SU-DHL-6 (cell line): ENCODE results near the gene EXOC6B.
"Not testable (repeated sequence)": the region's sequence is repeated elsewhere in the genome, so short reads cannot be mapped to it uniquely, and the experiment has no call there.

ENCODE experiments used
- H2AFZ ChIP-seq: fragments of 200-600 bp; sonication (generic); 2 replicates; pipeline ENCODE4 v1.6.1; 2014; ENCODE audit warnings: low read depth, mild to moderate bottlenecking, moderate library complexity, mixed read lengths, antibody characterized with exemption, low read length; ENCODE audit not compliant: severe bottlenecking
- H3F3A ChIP-seq: fragments of 200-600 bp; shearing (Covaris generic); 2 replicates; pipeline ENCODE4 v1.6.0; 2016; ENCODE audit warnings: antibody characterized with exemption, mild to moderate bottlenecking; ENCODE audit not compliant: insufficient read depth
- H3K27ac ChIP-seq: fragments of 200-600 bp; sonication (generic); 2 replicates; pipeline ENCODE4 v1.5.1; 2016; ENCODE audit warnings: low read depth, mild to moderate bottlenecking, low read length, moderate library complexity, mixed read lengths
- H3K27me3 ChIP-seq: fragments of 200-600 bp; sonication (generic), shearing (Covaris generic); 2 replicates; pipeline ENCODE4 v1.6.0; 2014; ENCODE audit warnings: mild to moderate bottlenecking, low read length
- H3K36me3 ChIP-seq: fragments of 200-600 bp; sonication (generic); 2 replicates; pipeline ENCODE4 v1.6.1; 2014; ENCODE audit warnings: mild to moderate bottlenecking, low read length, mixed read lengths
- H3K4me2 ChIP-seq: fragments of 300-600, 200-600 bp; shearing (Covaris generic), sonication (generic); 2 replicates; pipeline ENCODE4 v1.6.0; 2014; ENCODE audit warnings: low read length, low read depth, mild to moderate bottlenecking; ENCODE audit not compliant: poor library complexity, severe bottlenecking
- H3K4me3 ChIP-seq: fragments of 200-600 bp; sonication (generic); 2 replicates; pipeline ENCODE4 v1.5.1; 2014; ENCODE audit warnings: antibody characterized with exemption, low read length, mild to moderate bottlenecking, mixed read lengths; ENCODE audit not compliant: insufficient read depth, poor library complexity, severe bottlenecking
- H3K79me2 ChIP-seq: fragments of 200-600 bp; sonication (generic); 2 replicates; pipeline ENCODE4 v1.6.1; 2014; ENCODE audit warnings: mild to moderate bottlenecking, low read length, moderate library complexity; ENCODE audit not compliant: insufficient read depth
- H3K9ac ChIP-seq: fragments of 200-600 bp; sonication (generic); 2 replicates; pipeline ENCODE4 v1.7.0; 2014; ENCODE audit warnings: mild to moderate bottlenecking, low read length
- H3K9me2 ChIP-seq: fragments of 200-600 bp; sonication (generic); replicated peaks from 2 replicates; pipeline ENCODE4 v1.6.1; 2014; ENCODE audit warnings: low read length; ENCODE audit not compliant: insufficient read depth
- H3K9me3 ChIP-seq: fragments of 200-600 bp; sonication (generic); 2 replicates; pipeline ENCODE4 v1.6.1; 2014; ENCODE audit warnings: low read length, mixed read lengths; ENCODE audit not compliant: insufficient read depth
- H4K20me1 ChIP-seq: fragments of 200-600 bp; sonication (generic); 2 replicates; pipeline ENCODE4 v1.6.1; 2014; ENCODE audit warnings: low read depth, mild to moderate bottlenecking, antibody characterized with exemption, low read length, moderate library complexity, mixed read lengths
- CTCF ChIP-seq: fragments of 200-600 bp; sonication (generic); IDR thresholded peaks from one replicate; pipeline ENCODE4 v1.5.1; 2017; ENCODE audit warnings: antibody characterized with exemption, mild to moderate bottlenecking, low read length, moderate library complexity; ENCODE audit not compliant: insufficient read depth, poor library complexity, severe bottlenecking
- EZH2phosphoT487 ChIP-seq: fragments of 200-600 bp; sonication (generic), shearing (Covaris generic); conservative IDR thresholded peaks from 2 replicates; pipeline ENCODE4 v1.6.1; 2018; ENCODE audit warnings: mild to moderate bottlenecking, antibody characterized with exemption, low read length, moderate library complexity, mixed read lengths

EXOC6B gene

GRCh38 chr2:72665448-72665847 is 160.4 kb downstream of the EXOC6B start:
- no peak overlapping the region for H3K4me3 ChIP-seq
- H2AFZ ChIP-seq, result no peak overlapping the region
- no peaks in the 10 kb centered on the region for H3F3A ChIP-seq
- no peaks in the 10 kb centered on the region for H3K9me3 ChIP-seq
- no peaks in the 10 kb centered on the region for H3K36me3 ChIP-seq
- no peak overlapping the region for H3K27ac ChIP-seq
- no peaks in the 10 kb centered on the region for H3K9me2 ChIP-seq
- no peaks in the 10 kb centered on the region for H3K27me3 ChIP-seq
- H4K20me1 ChIP-seq, result no peaks in the 10 kb centered on the region
- TF ChIP-seq CTCF (no peak), EZH2phosphoT487 (no peak)
- H3K9ac ChIP-seq, result no peak overlapping the region
- no peak overlapping the region for H3K4me2 ChIP-seq
- no peaks in the 10 kb centered on the region for H3K79me2 ChIP-seq

GRCh38 chr2:72661985-72662384 is 163.8 kb downstream of the EXOC6B start:
- Histone ChIP-seq H3K79me2 (no peaks in the 10 kb centered on the region), H3K27ac (no peak overlapping the region), H3K36me3 (no peaks in the 10 kb centered on the region), H3K4me2 (no peak overlapping the region), H3F3A (no peaks in the 10 kb centered on the region), H2AFZ (no peak overlapping the region), H3K9ac (no peak overlapping the region), H3K9me2 (no peaks in the 10 kb centered on the region), H3K9me3 (no peaks in the 10 kb centered on the region), H3K4me3 (no peak overlapping the region), H3K27me3 (no peaks in the 10 kb centered on the region), H4K20me1 (no peaks in the 10 kb centered on the region)
- TF ChIP-seq EZH2phosphoT487 (no peak), CTCF (no peak)

- no peak overlapping the region for H3K4me3 ChIP-seq
- H3K9ac ChIP-seq, result no peak overlapping the region
- TF ChIP-seq EZH2phosphoT487 (no peak), CTCF (no peak)
These were observed 176.0 kb downstream of the EXOC6B start for GRCh38 chr2:72649810-72650209.

GRCh38 chr2:72641221-72641620 is 184.6 kb downstream of the EXOC6B start:
- not testable (repeated sequence) for H3K27ac ChIP-seq, H3K4me2 ChIP-seq, H3K9ac ChIP-seq, H3K27me3 ChIP-seq, H2AFZ ChIP-seq, H3K9me2 ChIP-seq, H4K20me1 ChIP-seq, H3K79me2 ChIP-seq, H3K36me3 ChIP-seq, H3K4me3 ChIP-seq, H3F3A ChIP-seq, H3K9me3 ChIP-seq

More at GRCh38 chr2:72649810-72650209, 176.0 kb downstream of the EXOC6B start:
- no peaks in the 10 kb centered on the region for H3K9me2 ChIP-seq
- H3K27ac ChIP-seq, result no peak overlapping the region
- H3K27me3 ChIP-seq, result no peaks in the 10 kb centered on the region
- no peak overlapping the region for H3K4me2 ChIP-seq
- H3K36me3 ChIP-seq, result no peaks in the 10 kb centered on the region
- H3K79me2 ChIP-seq, result no peaks in the 10 kb centered on the region
- no peaks in the 10 kb centered on the region for H3K9me3 ChIP-seq
- no peaks in the 10 kb centered on the region for H3F3A ChIP-seq
- no peak overlapping the region for H2AFZ ChIP-seq
- no peaks in the 10 kb centered on the region for H4K20me1 ChIP-seq
